ENCODE measurements around the gene CCDC32.

Gene CCDC32

GRCh38 chr15:40563426-40563825, 1.4 kb downstream of the CCDC32 start:
- no peaks in the 10 kb centered on the region for H3K27me3 ChIP-seq (ENCODE audit: insufficient read depth, poor library complexity, severe bottlenecking)
- H3K4me3 ChIP-seq (replicated peaks; ENCODE audit: insufficient read depth, low read length) = no peak overlapping the region
- H3K27ac ChIP-seq (replicated peaks) = no peak overlapping the region
- TF ChIP-seq, protein P1, sequence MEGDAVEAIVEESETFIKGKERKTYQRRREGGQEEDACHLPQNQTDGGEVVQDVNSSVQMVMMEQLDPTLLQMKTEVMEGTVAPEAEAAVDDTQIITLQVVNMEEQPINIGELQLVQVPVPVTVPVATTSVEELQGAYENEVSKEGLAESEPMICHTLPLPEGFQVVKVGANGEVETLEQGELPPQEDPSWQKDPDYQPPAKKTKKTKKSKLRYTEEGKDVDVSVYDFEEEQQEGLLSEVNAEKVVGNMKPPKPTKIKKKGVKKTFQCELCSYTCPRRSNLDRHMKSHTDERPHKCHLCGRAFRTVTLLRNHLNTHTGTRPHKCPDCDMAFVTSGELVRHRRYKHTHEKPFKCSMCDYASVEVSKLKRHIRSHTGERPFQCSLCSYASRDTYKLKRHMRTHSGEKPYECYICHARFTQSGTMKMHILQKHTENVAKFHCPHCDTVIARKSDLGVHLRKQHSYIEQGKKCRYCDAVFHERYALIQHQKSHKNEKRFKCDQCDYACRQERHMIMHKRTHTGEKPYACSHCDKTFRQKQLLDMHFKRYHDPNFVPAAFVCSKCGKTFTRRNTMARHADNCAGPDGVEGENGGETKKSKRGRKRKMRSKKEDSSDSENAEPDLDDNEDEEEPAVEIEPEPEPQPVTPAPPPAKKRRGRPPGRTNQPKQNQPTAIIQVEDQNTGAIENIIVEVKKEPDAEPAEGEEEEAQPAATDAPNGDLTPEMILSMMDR (IDR thresholded peaks at IDR 0.05; ENCODE audit: insufficient read depth, low read length) = no peak
- TF ChIP-seq SPI1 (IDR thresholded peaks at IDR 0.05; ENCODE audit: borderline replicate concordance, low read depth) (no peak), REST (IDR thresholded peaks at IDR 0.05; ENCODE audit: insufficient replicate concordance, low read depth) (no peak), POLR2AphosphoS5 (IDR thresholded peaks at IDR 0.05; ENCODE audit: low read depth) (no peak), GABPA (IDR thresholded peaks at IDR 0.05; ENCODE audit: low read depth) (no peak)
- DNase-seq (ENCODE audit: low read depth in 1 of 2, low spot score in 1 of 2) = no peak

DNA sequence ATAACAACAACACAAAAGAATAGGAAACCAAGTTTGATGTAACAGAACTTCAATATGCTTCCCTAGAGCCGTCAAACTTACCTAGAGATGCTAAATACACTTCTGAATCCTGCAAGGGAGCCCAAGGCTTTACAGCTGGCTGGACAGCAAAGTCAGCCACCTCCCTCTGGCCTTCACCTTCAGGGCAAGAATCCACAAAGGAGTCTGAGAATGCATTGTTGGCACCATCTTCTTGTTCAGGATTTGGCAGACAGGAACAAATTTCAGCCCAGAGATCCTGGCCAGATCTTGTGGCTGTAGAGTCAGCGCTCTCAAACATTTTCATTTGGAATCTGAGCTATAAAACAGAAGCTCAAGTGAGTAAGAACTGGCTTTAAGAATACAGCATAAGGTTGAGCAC, 2.2 kb downstream of the CCDC32 start:
- Histone ChIP-seq H3K27ac (replicated peaks) (no peak overlapping the region), H3K27me3 (ENCODE audit: insufficient read depth, poor library complexity, severe bottlenecking) (no peaks in the 10 kb centered on the region), H3K4me3 (replicated peaks; ENCODE audit: insufficient read depth, low read length) (no peak overlapping the region)
- DNase-seq (ENCODE audit: low read depth in 1 of 2, low spot score in 1 of 2) = no peak
- TF ChIP-seq, protein P1 (IDR thresholded peaks at IDR 0.05; ENCODE audit: insufficient read depth, low read length) = no peak
- no peak for TF ChIP-seq POLR2AphosphoS5 (IDR thresholded peaks at IDR 0.05; ENCODE audit: low read depth)
- no peak for TF ChIP-seq SPI1 (IDR thresholded peaks at IDR 0.05; ENCODE audit: borderline replicate concordance, low read depth)
- TF ChIP-seq GABPA (IDR thresholded peaks at IDR 0.05; ENCODE audit: low read depth) = no peak
- TF ChIP-seq REST (IDR thresholded peaks at IDR 0.05; ENCODE audit: insufficient replicate concordance, low read depth) = no peak

GRCh38 chr15:40558952-40559742, 5.7 kb downstream of the CCDC32 start:
- Histone ChIP-seq H3K27ac (replicated peaks) (no peak overlapping the region), H3K4me3 (replicated peaks; ENCODE audit: insufficient read depth, low read length) (no peak overlapping the region), H3K27me3 (ENCODE audit: insufficient read depth, poor library complexity, severe bottlenecking) (no peaks in the 10 kb centered on the region)
- no peak for DNase-seq (ENCODE audit: low read depth in 1 of 2, low spot score in 1 of 2)
- TF ChIP-seq REST (IDR thresholded peaks at IDR 0.05; ENCODE audit: insufficient replicate concordance, low read depth) = no peak
- TF ChIP-seq, protein P1 (IDR thresholded peaks at IDR 0.05; ENCODE audit: insufficient read depth, low read length) = no peak
- TF ChIP-seq POLR2AphosphoS5 (IDR thresholded peaks at IDR 0.05; ENCODE audit: low read depth) = no peak
- no peak for TF ChIP-seq SPI1 (IDR thresholded peaks at IDR 0.05; ENCODE audit: borderline replicate concordance, low read depth)
- TF ChIP-seq GABPA (IDR thresholded peaks at IDR 0.05; ENCODE audit: low read depth) = no peak

Measured in HL-60 (cell line).